ENCODE results near the gene CCDC142. TPM values are rescaled to one million over a fixed set of nuclear protein-coding genes. Genes with fewer than 3 reads are reported as not detected.
A peak's percentile ranks its signal among the peaks of the same experiment; 100 is the strongest.

Gene CCDC142
- 10 to 100 TPM; 61.4 to 67.4 TPM for total RNA-seq
- polyA plus RNA-seq: 10 to 100 TPM in 2 of 3 donors, 1 to 10 TPM in 1; 7.8 to 15.5 (median 14.6) TPM
- 23.0 to 46.6 (median 26.6) reads per million in 6 experiments for total RNA-seq

- Mint-ChIP-seq H3K27me3 (no peaks in the 10 kb centered on the region), H3K9me3 (no peaks in the 10 kb centered on the region), H3K4me1 (peaks cover 15 to 47% (median 36%) of the 10 kb centered on the region in 4 donors), H3K36me3 (peaks cover 0 to 51% (median 7%) of the 10 kb centered on the region in 3 donors), H3K4me3 (peak within 1 kb of the TSS; percentile 90 to 100 (median 100)), H3K27ac (peak within 1 kb of the TSS; percentile 97 to 100 (median 100))
- DNase-seq (peak; percentile 80 to 99 (median 93)), ATAC-seq (peak; percentile 91 to 93)
- POLR2A ChIA-PET: interaction anchor here (0.8 to 5.4 kb wide), 21 partner anchors 10 to 305 kb away, joined by 3 to 159 read pairs (median 5); partner anchors contain the start of genes AUP1, C2orf81, HTRA2 and INO80B
These were observed at the start of gene CCDC142, which contains the start of gene TTC31 for GRCh38 chr2:74482801-74483674. CCDC142 (minus strand) TSS chr2:74482998; CDS start chr2:74482837, 161 bp downstream. TTC31 (plus strand) TSS chr2:74483081; CDS start chr2:74483096, 15 bp downstream.

GRCh38 chr2:74532222-74532621 is 49.4 kb upstream of the CCDC142 start:
- Mint-ChIP-seq H3K27ac (peak overlapping the region in 9 of 10 donors; percentile 1 to 97 (median 49)), H3K36me3 (peaks cover 0 to 20% (median 8%) of the 10 kb centered on the region in 3 donors)
- peak in 2 of 10 donors; percentile 50 to 53 for DNase-seq

GRCh38 chr2:74531666-74532065 is 48.9 kb upstream of the CCDC142 start:
- no peak for ATAC-seq
- H3K4me1 Mint-ChIP-seq: peaks cover 22 to 43% (median 40%) of the 10 kb centered on the region in 4 donors

More at GRCh38 chr2:74532222-74532621, 49.4 kb upstream of the CCDC142 start:
- no peak for ATAC-seq
- Mint-ChIP-seq H3K4me1 (peaks cover 23 to 40% (median 37%) of the 10 kb centered on the region in 4 donors), H3K4me3 (peak overlapping the region in 9 of 10 donors; percentile 20 to 89 (median 68)), H3K27me3 (peaks cover 0 to under 1% (median 0%) of the 10 kb centered on the region in 5 donors), H3K9me3 (no peaks in the 10 kb centered on the region)
- POLR2A ChIA-PET: interaction anchor here (1.9 to 5.7 kb wide), 3 partner anchors 50 to 75 kb away, joined by 8 to 45 read pairs (median 31); partner anchors contain the start of genes CCDC142, INO80B, MRPL53 and TTC31

GRCh38 chr2:74530239-74531187 is 47.7 kb upstream of the CCDC142 start:
- Mint-ChIP-seq H3K4me1 (peaks cover 22 to 50% (median 43%) of the 10 kb centered on the region in 4 donors), H3K4me3 (peak overlapping the region; percentile 89 to 96 (median 94)), H3K27ac (peak overlapping the region; percentile 37 to 97 (median 93)), H3K36me3 (peaks cover 4 to 34% (median 19%) of the 10 kb centered on the region in 3 donors), H3K9me3 (no peaks in the 10 kb centered on the region), H3K27me3 (no peaks in the 10 kb centered on the region)
- peak in 8 of 10 donors; percentile 21 to 51 (median 40) for DNase-seq
- POLR2A ChIA-PET: interaction anchor here (0.6 to 5.7 kb wide), 19 partner anchors 8 to 702 kb away, joined by 3 to 45 read pairs (median 4); partner anchors contain the start of genes C2orf81, CCDC142, INO80B and LBX2
- ATAC-seq: peak; percentile 23 to 33

More at GRCh38 chr2:74531666-74532065, 48.9 kb upstream of the CCDC142 start:
- peak overlapping the region in 8 of 10 donors; percentile 25 to 96 (median 90) for H3K4me3 Mint-ChIP-seq
- POLR2A ChIA-PET: interaction anchor here (1.1 to 5.7 kb wide), 5 partner anchors 8 to 74 kb away, joined by 3 to 45 read pairs (median 31); partner anchors contain the start of genes CCDC142, INO80B, MRPL53 and TLX2
- peaks cover 0 to 25% (median 14%) of the 10 kb centered on the region in 3 donors for H3K36me3 Mint-ChIP-seq
- H3K27ac Mint-ChIP-seq: peak overlapping the region in 8 of 10 donors; percentile 26 to 97 (median 66)
- H3K27me3 Mint-ChIP-seq: no peaks in the 10 kb centered on the region
- no peak for DNase-seq
- no peaks in the 10 kb centered on the region for H3K9me3 Mint-ChIP-seq

GRCh38 chr2:74529357-74530238 is 46.8 kb upstream of the CCDC142 start, which contains the start of the genes AUP1 and HTRA2:
AUP1 (minus strand) TSS chr2:74529706; CDS start chr2:74529629, 77 bp downstream.
HTRA2 (plus strand) TSS chr2:74529933; CDS start chr2:74530007, 74 bp downstream.
- Mint-ChIP-seq H3K9me3 (no peaks in the 10 kb centered on the region), H3K27me3 (no peaks in the 10 kb centered on the region), H3K27ac (peak within 1 kb of the TSS; percentile 78 to 97 (median 94)), H3K4me3 (peak within 1 kb of the TSS; percentile 89 to 96 (median 94)), H3K4me1 (peaks cover 22 to 50% (median 43%) of the 10 kb centered on the region in 4 donors), H3K36me3 (peaks cover 4 to 34% (median 19%) of the 10 kb centered on the region in 3 donors)
- POLR2A ChIA-PET: interaction anchor here (0.9 to 5.7 kb wide), 19 partner anchors 9 to 701 kb away, joined by 3 to 45 read pairs (median 5); partner anchors contain the start of genes C2orf81, CCDC142, INO80B and LBX2
- ATAC-seq (peak; percentile 90 to 91), DNase-seq (peak; percentile 74 to 91 (median 80))

GRCh38 chr2:74528600-74529356 is 46.0 kb upstream of the CCDC142 start:
- Mint-ChIP-seq H3K4me3 (peak overlapping the region; percentile 89 to 96 (median 94)), H3K36me3 (peaks cover 4 to 34% (median 19%) of the 10 kb centered on the region in 3 donors), H3K9me3 (no peaks in the 10 kb centered on the region), H3K27ac (peak overlapping the region; percentile 78 to 97 (median 94)), H3K4me1 (peaks cover 22 to 50% (median 43%) of the 10 kb centered on the region in 4 donors), H3K27me3 (no peaks in the 10 kb centered on the region)
- DNase-seq (peak in 1 of 10 donors; percentile 23), ATAC-seq (peak; percentile 2 to 5)
- POLR2A ChIA-PET: interaction anchor here (1.0 to 5.7 kb wide), 15 partner anchors 10 to 107 kb away, joined by 3 to 45 read pairs (median 6); partner anchors contain the start of genes C2orf81, CCDC142, INO80B and LBX2

GRCh38 chr2:74527741-74528140 is 44.9 kb upstream of the CCDC142 start:
- H3K27me3 Mint-ChIP-seq: no peaks in the 10 kb centered on the region
- H3K36me3 Mint-ChIP-seq: peaks cover 4 to 34% (median 16%) of the 10 kb centered on the region in 3 donors
- no peaks in the 10 kb centered on the region for H3K9me3 Mint-ChIP-seq
- DNase-seq: no peak
- H3K27ac Mint-ChIP-seq: peak overlapping the region in 8 of 10 donors; percentile 63 to 97 (median 92)
- POLR2A ChIA-PET: interaction anchor here (0.5 to 5.1 kb wide), 7 partner anchors 11 to 77 kb away, joined by 4 to 35 read pairs (median 6); partner anchors contain the start of genes CCDC142, LBX2, TLX2 and TTC31
- no peak for ATAC-seq
- H3K4me1 Mint-ChIP-seq: peaks cover 22 to 50% (median 43%) of the 10 kb centered on the region in 4 donors
- H3K4me3 Mint-ChIP-seq: peak overlapping the region; percentile 89 to 96 (median 94)

GRCh38 chr2:74526649-74527230 is 43.9 kb upstream of the CCDC142 start:
- H3K4me1 Mint-ChIP-seq: peaks cover 15 to 42% (median 35%) of the 10 kb centered on the region in 4 donors
- H3K9me3 Mint-ChIP-seq: no peaks in the 10 kb centered on the region
- POLR2A ChIA-PET: interaction anchor here (1.0 to 2.1 kb wide), 5 partner anchors 18 to 68 kb away, joined by 4 to 9 read pairs (median 4); partner anchors contain the start of genes CCDC142, LBX2, MRPL53 and TTC31
- H3K27ac Mint-ChIP-seq: peak overlapping the region in 4 of 10 donors; percentile 8 to 78 (median 42)
- peaks cover 0 to 4% (median 0%) of the 10 kb centered on the region in 5 donors for H3K27me3 Mint-ChIP-seq
- no peak for ATAC-seq
- H3K4me3 Mint-ChIP-seq: peak overlapping the region in 4 of 10 donors; percentile 22 to 70 (median 24)
- H3K36me3 Mint-ChIP-seq: peaks cover 4 to 27% (median 16%) of the 10 kb centered on the region in 3 donors
- no peak for DNase-seq

Measured in naive thymus-derived CD8-positive, alpha-beta T cell (primary cell).